ENCODE data around the gene OAF.
A peak's percentile ranks its signal among the peaks of the same experiment; 100 is the strongest.

The OAF gene

DNA sequence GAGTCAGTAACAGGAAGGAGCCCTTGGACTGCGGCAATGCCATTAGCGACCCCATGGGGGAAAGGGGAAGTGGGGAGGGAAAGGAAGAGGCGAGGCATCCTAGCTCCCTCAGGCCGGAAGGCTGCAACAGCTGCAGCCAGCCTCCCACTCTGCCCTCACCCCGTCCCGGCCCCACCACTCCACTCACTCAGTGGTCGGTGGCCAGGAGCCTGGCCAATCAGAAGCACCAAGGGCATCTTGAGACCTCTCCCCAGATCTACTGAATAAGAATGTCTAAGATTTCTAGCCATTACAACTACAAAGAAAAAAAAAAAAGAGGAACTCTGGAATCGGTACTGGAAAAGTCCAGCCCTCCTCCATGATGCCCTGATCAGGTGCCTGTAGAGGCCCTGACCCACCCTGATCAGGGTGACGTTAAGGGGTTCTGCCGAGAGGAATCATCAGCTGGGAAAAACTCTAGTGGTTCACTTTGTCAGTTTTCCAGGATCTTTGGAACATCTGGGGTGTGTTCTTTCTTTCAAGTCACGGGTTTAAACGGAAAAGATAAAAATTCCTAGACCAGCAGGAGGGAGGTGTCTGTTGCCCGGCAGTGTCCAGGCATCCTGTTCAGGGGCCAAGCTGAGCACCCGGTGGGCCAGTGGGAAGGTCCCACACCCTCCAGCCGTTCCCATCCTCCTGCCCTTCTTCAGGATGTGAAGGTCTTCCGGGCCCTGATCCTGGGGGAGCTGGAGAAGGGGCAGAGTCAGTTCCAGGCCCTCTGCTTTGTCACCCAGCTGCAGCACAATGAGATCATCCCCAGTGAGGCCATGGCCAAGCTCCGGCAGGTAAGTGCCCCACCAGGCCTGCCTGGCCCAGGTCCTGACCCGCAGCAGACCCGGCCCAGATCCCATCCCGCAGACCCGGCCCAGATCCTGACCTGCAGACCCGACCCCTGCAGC is 14.4 kb downstream of the OAF start:
- H3K4me3 ChIP-seq (ENCODE audit: low read depth, low read length), result no peak overlapping the region

DNA sequence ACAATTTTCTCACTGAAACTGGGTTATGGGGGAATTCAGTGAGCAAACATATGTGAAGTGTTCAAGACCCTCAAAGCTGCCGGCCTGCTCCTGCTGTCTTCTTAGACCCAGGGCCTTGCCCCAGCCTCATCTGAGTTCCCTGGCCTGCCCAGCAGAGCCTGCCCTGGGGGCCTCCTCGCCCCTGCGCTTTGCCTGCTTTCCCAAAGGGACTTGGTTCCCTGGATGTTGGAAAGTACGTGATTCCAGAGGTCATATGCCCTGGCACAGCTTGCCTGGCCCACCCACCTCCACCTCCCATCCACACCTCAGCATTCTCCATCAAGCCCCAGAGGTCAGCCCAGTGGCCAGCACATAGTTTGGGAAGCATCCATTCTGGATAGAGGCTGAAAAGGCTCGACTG is 15.4 kb downstream of the OAF start:
- no peak overlapping the region for H3K4me3 ChIP-seq (ENCODE audit: low read depth, low read length)
- TF ChIP-seq, protein P1, sequence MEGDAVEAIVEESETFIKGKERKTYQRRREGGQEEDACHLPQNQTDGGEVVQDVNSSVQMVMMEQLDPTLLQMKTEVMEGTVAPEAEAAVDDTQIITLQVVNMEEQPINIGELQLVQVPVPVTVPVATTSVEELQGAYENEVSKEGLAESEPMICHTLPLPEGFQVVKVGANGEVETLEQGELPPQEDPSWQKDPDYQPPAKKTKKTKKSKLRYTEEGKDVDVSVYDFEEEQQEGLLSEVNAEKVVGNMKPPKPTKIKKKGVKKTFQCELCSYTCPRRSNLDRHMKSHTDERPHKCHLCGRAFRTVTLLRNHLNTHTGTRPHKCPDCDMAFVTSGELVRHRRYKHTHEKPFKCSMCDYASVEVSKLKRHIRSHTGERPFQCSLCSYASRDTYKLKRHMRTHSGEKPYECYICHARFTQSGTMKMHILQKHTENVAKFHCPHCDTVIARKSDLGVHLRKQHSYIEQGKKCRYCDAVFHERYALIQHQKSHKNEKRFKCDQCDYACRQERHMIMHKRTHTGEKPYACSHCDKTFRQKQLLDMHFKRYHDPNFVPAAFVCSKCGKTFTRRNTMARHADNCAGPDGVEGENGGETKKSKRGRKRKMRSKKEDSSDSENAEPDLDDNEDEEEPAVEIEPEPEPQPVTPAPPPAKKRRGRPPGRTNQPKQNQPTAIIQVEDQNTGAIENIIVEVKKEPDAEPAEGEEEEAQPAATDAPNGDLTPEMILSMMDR (IDR thresholded peaks at IDR 0.05; ENCODE audit: low read depth, low read length), result no peak

More for the DNA sequence above, 14.4 kb downstream of the OAF start:
- TF ChIP-seq, protein P1 (IDR thresholded peaks at IDR 0.05; ENCODE audit: low read depth, low read length), result no peak

DNA sequence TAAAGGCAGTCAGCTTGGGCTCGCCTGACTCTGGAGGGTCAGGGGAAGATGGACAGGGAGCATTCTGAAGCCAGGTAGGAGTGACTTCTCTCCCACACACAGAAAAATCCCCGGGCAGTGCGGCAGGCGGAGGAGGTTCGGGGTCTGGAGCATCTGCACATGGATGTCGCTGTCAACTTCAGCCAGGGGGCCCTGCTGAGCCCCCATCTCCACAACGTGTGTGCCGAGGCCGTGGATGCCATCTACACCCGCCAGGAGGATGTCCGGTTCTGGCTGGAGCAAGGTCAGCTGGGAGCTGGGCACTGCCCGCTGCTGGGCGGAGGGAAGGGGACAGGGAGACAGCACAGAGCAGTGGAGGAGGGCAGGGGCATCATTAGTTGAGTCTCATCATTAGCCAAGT is 15.9 kb downstream of the OAF start:
- TF ChIP-seq, protein P1 (IDR thresholded peaks at IDR 0.05; ENCODE audit: low read depth, low read length), result no peak
- no peak overlapping the region for H3K4me3 ChIP-seq (ENCODE audit: low read depth, low read length)

DNA sequence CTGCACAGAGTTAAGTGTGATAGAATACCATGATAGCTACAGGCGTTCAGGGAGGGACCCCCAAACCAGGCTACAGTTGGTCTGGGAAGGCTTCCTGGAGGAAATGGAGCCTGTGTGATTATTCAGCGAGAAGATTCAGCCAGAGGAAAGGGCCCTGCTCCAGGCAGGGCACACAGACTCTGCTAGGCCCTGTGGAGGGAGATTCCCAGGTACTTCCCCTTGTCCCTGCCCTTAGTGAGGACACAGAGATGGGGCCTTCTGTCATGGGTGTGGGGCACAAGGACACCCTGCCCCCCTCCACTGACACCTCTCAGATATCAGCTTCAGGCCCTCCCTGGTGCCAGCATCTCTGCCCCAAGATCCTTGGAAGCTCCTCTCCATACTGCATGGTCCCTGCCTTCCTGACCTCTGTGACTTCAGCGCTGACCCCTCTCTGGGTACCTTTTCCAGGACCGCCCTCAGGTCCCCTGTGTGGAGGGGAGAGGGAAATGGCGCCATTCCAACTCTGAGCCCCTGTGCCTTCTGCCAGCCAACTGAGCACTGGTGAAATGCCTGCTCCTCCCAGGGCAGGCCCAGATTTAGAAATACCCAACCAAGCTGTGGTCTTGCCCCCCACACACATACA is 16.5 kb downstream of the OAF start:
- H3K4me3 ChIP-seq (ENCODE audit: low read depth, low read length), result no peak overlapping the region
- TF ChIP-seq, protein P1 (IDR thresholded peaks at IDR 0.05; ENCODE audit: low read depth, low read length), result no peak

DNA sequence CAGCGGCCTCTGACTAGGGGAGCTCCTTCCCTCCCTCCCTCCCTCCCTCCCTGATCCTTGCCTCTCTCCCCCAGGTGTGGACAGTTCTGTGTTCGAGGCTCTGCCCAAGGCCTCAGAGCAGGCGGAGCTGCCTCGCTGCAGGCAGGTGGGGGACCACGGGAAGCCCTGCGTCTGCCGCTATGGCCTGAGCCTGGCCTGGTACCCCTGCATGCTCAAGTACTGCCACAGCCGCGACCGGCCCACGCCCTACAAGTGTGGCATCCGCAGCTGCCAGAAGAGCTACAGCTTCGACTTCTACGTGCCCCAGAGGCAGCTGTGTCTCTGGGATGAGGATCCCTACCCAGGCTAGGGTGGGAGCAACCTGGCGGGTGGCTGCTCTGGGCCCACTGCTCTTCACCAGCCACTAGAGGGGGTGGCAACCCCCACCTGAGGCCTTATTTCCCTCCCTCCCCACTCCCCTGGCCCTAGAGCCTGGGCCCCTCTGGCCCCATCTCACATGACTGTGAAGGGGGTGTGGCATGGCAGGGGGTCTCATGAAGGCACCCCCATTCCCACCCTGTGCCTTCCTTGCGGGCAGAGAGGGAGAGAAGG is 18.1 kb downstream of the OAF start:
- TF ChIP-seq, protein P1 (IDR thresholded peaks at IDR 0.05; ENCODE audit: low read depth, low read length), result no peak
- H3K4me3 ChIP-seq (ENCODE audit: low read depth, low read length), result no peak overlapping the region

DNA sequence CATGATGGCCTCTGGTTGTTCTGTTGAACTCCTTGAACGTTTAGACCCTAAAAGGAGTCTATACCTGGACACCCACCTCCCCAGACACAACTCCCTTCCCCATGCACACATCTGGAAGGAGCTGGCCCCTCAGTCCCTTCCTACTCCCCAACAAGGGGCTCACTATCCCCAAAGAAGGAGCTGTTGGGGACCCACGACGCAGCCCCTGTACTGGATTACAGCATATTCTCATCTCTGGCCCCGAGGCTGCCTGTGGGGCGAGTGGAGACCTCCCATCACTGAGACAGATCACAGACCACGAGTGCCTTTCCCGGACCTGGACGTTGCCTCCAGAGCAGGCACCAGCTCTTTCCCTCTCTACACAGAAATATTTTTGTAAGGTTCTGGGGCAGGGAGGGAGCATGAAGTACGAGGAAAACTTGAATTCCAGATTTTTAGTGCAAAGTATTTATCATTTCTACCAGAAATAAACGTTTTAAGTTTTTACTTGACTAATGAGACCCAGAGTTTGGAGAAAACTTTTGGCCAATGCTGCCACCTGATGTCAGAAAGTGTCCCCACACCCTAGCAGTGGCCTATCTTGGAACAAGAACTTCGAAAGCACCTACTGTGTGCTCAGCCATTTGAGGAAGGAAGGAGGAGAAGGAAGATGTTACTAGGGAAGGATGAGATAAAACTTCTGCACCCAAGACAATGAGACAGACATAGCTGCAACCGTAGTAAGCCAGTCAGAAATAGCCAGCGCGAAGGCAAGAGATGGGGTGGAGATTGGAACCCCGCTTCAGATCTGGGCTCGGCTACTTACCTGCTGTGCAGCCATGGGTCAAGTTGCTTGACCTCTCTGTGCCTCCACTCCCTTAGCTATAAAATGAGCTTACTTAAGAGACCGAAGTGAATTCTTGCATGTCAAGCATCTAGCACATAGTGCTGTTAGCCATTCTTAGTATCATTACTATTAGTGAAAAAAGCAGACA is 18.9 kb downstream of the OAF start:
- TF ChIP-seq, protein P1 (IDR thresholded peaks at IDR 0.05; ENCODE audit: low read depth, low read length), result peak; percentile 63
- H3K4me3 ChIP-seq (ENCODE audit: low read depth, low read length), result no peak overlapping the region
